ENCODE data around the gene AZGP1.
"Not testable (repeated sequence)": the region's sequence is repeated elsewhere in the genome, so short reads cannot be mapped to it uniquely, and the experiment has no call there.

Gene AZGP1

DNA sequence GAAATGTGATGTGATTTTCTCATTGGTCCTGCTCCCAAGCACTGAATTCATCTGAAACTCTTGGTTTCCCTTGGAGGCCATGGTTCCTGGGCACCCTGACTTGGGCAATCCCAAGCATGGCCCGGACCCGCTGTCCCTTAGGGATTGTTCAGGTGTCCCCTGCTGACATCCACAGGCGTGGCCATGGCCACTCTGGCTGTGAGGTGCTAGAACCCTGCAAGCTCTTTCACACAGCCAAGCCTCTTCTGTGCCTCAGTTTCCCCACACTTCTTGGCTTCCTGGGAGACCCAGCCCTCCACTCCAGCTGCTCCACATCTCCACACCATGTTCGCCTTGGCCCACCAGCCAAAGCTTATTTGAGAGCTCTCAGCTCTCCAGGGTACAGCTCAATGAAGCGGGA, 12.0 kb upstream of the AZGP1 start:
- CTCF ChIA-PET = interaction anchor here (0.6 kb wide), 2 partner anchors 429 to 637 kb away, joined by 3 to 5 read pairs; partner anchors contain the start of gene ZNF655

GRCh38 chr7:99987306-99987705, 11.5 kb upstream of the AZGP1 start:
- POLR2A ChIA-PET (ENCODE audit: low non-redundant PET) = not testable (repeated sequence)

More for the DNA sequence above, 12.0 kb upstream of the AZGP1 start:
- no peak overlapping the region for H3K27ac ChIP-seq
- POLR2A ChIA-PET (ENCODE audit: low non-redundant PET) = no interaction called here
- no peak for DNase-seq (ENCODE audit: low spot score)
- no peak for TF ChIP-seq CTCF (conservative IDR thresholded peaks at IDR 0.05; ENCODE audit: low read depth)

GRCh38 chr7:99984593-99984992, 8.8 kb upstream of the AZGP1 start:
- POLR2A ChIA-PET (ENCODE audit: low non-redundant PET) = no interaction called here
- CTCF ChIA-PET = interaction anchor here (0.6 kb wide), 1 partner anchor 33 kb away, joined by 4 read pairs; no protein-coding TSS in a partner anchor
- no peak overlapping the region for H3K27ac ChIP-seq
- no peak for TF ChIP-seq CTCF (conservative IDR thresholded peaks at IDR 0.05; ENCODE audit: low read depth)
- no peak for DNase-seq (ENCODE audit: low spot score)

More at GRCh38 chr7:99987306-99987705, 11.5 kb upstream of the AZGP1 start:
- CTCF ChIA-PET = interaction anchor here (0.6 kb wide), 1 partner anchor 637 kb away, joined by 3 read pairs; no protein-coding TSS in a partner anchor
- not testable (repeated sequence) for DNase-seq (ENCODE audit: low spot score); H3K27ac ChIP-seq

DNA sequence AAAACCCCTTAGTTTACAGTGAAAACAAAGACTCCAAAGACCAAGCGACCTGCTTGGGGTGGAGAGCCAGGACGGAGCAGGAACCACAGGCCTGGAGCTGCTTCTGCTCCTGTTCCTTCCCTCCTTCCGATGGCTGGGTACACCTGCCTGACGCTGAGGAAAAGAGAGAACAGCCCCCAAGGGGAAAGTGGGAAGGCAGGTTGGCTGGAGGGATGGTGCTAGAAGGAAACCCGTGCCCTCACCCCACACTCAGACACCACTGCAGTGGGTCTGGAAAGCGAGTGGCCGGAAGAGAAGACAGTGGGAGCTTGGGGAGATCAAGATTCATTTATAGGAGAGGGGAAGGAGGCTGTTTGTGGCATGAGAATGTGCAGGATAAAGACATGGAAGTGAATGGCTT, 5.2 kb upstream of the AZGP1 start:
- CTCF ChIA-PET; POLR2A ChIA-PET (ENCODE audit: low non-redundant PET); DNase-seq (ENCODE audit: low spot score); H3K27ac ChIP-seq: not testable (repeated sequence)

DNA sequence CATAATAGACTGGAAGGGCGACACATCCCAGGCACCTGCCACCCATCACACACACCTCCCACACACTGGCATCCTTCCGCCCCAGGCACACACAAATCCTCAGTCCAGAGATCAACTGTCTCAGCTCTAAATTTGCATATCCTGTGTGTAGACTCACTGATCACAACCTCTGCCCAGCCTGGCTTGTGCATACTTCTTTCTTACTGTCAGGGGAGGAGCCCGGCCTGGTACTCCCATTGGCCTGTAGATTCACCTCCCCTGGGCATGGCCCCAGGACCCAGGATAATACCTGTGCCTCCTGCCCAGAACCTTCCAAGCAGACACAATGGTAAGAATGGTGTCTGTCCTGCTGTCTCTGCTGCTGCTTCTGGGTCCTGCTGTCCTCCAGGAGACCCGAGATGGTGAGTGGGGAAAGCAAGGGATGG, 4.6 kb upstream of the AZGP1 start:
- DNase-seq (ENCODE audit: low spot score); POLR2A ChIA-PET (ENCODE audit: low non-redundant PET); H3K27ac ChIP-seq: not testable (repeated sequence)
- CTCF ChIA-PET = interaction anchor here (1.6 kb wide), 1 partner anchor 51 kb away, joined by 3 read pairs; the partner anchor contains the start of gene GJC3

DNA sequence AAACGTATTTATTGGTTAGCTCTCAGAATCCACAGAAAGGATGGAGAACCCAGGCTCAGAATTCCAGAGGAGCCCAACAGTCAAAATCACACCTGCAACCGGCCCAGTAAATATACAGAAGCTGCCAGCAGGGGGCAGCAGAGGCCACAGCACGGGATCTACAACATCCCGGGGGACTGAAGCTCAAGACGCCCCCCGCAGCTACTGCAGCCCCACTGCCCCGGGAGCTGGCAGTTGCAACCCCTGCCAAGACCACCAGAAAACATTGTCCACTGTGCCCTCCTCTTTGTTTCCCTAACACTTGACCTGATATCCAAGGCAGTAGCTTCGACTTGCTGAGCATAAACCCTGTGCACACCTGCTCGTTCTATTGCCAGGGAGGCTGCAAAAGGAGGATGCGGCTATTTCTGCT, 4.0 kb upstream of the AZGP1 start:
- CTCF ChIA-PET = interaction anchor here (0.6 to 1.6 kb wide), 7 partner anchors 10 to 354 kb away, joined by 3 to 6 read pairs (median 3); partner anchors contain the start of gene GJC3
- H3K27ac ChIP-seq; DNase-seq (ENCODE audit: low spot score); POLR2A ChIA-PET (ENCODE audit: low non-redundant PET): not testable (repeated sequence)
- peak; percentile 93 for TF ChIP-seq CTCF (conservative IDR thresholded peaks at IDR 0.05; ENCODE audit: low read depth)

GRCh38 chr7:99976626-99977025, 795 bp upstream of the AZGP1 start:
- DNase-seq (ENCODE audit: low spot score) = no peak
- TF ChIP-seq CTCF (conservative IDR thresholded peaks at IDR 0.05; ENCODE audit: low read depth) = no peak
- ChIA-PET POLR2A (ENCODE audit: low non-redundant PET) (no interaction called here), CTCF (no interaction called here)
- no peak overlapping the region for H3K27ac ChIP-seq

DNA sequence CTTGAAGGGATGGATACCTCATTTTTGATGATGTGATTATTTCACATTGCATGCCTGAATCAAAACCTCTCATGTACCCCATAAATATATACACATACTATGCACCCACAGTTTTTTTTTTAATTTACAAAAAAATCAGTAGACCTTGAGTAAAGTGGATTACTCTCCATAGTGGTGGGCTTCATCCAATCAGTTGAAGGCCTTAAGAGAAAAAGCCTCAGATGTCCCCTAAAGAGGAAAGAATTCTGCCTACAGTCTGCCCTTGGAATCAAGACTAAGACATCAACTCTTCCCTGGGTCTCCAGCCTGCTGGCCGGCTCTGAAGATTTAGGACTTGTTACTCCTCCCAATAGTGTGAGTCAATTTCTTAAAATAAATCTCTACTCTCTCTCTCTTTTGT, 1.1 kb downstream of the AZGP1 start:
- ChIA-PET CTCF (no interaction called here), POLR2A (ENCODE audit: low non-redundant PET) (no interaction called here)
- H3K27ac ChIP-seq = no peak overlapping the region
- no peak for DNase-seq (ENCODE audit: low spot score)
- TF ChIP-seq CTCF (conservative IDR thresholded peaks at IDR 0.05; ENCODE audit: low read depth) = no peak

DNA sequence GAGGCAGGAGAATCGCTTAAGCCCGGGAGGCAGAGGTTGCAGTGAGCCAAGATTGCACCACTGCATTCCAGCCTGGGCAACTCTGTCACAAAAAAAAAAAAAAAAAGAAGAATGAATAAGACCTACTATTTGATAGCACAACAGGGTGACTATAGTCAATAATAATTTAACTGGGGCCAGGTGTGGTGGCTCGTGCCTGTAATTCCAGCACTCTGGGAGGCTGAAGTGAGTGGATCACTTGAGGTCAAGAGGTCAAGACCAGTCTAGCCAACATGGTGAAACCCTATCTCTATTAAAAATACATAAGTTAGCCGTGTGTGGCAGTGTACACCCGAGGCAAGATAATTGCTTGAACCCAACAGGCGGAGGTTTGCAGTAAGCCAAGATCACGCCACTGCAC, 2.0 kb downstream of the AZGP1 start:
- H3K27ac ChIP-seq; DNase-seq (ENCODE audit: low spot score); POLR2A ChIA-PET (ENCODE audit: low non-redundant PET); CTCF ChIA-PET: not testable (repeated sequence)

All from RWPE1 (cell line).